GM12873 (cell line): ENCODE measurements around the gene LRRC14B.

Experiments used
- CTCF ChIP-seq: IDR thresholded peaks from 2 replicates; pipeline ENCODE4 v1.5.1; 2012; ENCODE audit warnings: low read depth, mild to moderate bottlenecking, moderate library complexity, low read length, control low read depth; ENCODE audit not compliant: insufficient read depth; ENCODE audit errors: missing control alignments

The LRRC14B gene

DNA sequence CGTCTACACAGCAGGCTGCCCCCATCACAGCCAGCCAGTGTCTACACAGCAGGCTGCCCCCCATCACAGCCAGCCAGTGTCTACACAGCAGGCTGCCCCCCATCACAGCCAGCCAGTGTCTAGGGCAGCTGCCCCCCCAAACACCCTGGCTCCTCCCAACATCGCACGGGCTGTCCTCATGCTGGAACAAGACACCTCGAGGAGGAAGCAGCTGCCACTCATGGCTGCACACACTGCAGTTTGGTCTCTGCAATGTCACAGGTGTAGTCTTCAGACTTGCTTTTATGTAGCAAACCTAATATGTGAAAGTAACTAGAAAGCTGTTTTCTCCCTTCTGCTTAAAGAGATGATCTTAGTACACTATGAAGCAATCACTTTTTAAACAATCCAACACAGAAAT lies 9.7 kb downstream of the LRRC14B start:
- no peak for TF ChIP-seq CTCF

- TF ChIP-seq CTCF, result no peak
Observed at GRCh38 chr5:201672-202071, 10.4 kb downstream of the LRRC14B start.

DNA sequence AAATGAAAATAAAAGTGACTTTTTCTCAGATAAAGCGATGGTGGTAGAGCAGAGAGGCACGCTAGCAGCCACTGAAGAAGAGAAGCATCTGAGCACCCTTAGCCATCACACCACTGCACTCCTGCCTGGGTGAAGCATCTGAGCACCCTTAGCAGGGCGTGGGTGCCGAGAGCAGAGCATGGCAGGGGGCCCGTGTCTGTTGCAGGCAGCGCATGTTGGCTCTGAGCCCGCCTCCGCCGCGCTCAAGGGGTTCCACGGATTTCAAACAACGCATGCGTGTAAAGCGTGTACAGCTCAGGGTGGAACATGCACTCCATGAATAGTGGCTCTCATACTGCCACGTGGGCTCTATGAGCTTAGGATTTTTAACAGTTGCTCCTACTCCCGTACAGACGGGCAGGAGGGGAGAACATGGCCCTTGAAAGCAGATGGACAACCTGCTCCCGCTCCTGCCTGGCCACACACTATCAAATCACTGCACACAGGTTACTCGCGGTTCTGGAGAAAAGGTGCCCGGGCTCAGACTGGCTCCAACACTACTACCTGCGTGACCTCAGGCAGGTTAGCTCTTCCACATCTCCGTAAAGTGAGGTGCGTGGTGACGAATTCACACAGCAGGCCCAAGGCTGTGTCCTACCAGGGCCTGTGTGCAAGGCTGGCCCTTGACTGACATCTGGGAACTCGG lies 12.1 kb downstream of the LRRC14B start:
- no peak for TF ChIP-seq CTCF

- TF ChIP-seq CTCF, result no peak
Observed at GRCh38 chr5:204001-204400, 12.7 kb downstream of the LRRC14B start.

DNA sequence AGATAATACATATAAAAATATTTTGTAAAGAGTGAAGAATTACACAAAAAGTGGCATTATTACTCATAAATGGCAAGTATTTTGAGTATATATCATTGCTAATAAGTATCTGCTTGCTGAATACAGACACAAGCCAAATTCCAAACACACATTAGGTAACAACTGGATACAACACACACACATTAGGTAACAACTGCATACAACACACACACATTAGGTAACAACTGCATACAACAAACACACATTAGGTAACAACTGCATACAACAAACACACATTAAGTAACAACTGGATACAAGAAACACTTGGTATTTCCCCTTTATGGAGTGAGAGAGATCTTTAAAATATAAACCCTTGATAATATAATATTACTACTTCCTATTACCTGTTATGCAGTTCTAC lies 13.2 kb downstream of the LRRC14B start:
- TF ChIP-seq CTCF, result no peak

GRCh38 chr5:204966-205670 lies 13.8 kb downstream of the LRRC14B start:
- no peak for TF ChIP-seq CTCF

- no peak for TF ChIP-seq CTCF
Observed at GRCh38 chr5:206406-206805, 15.1 kb downstream of the LRRC14B start.
